Gastroesophageal sphincter (tissue), 3 donors: ENCODE results near the gene LRRC8B.

Experiments used
- CTCF ChIP-seq, 4 experiments: fragments of 200-600 bp in 2 of 4; fragments of 450-650 bp in 2 of 4; sonication (generic) in 1 of 4; IDR thresholded peaks; one replicate each; pipeline ENCODE4 v1.5.1; 2017 to 2019; ENCODE audit warnings: antibody characterized with exemption in 4 of 4, mild to moderate bottlenecking in 2 of 4, moderate library complexity in 2 of 4
- EP300 ChIP-seq: sonication (generic); formaldehyde crosslinking; IDR thresholded peaks from one replicate; pipeline ENCODE4 v1.6.1; 2017; ENCODE audit warnings: antibody characterized with exemption, mild to moderate bottlenecking
- POLR2AphosphoS5 ChIP-seq: sonication (generic); formaldehyde crosslinking; IDR thresholded peaks from one replicate; pipeline ENCODE4 v1.6.1; 2017; ENCODE audit warnings: antibody characterized with exemption

GRCh38 chr1:89536555-89537341 lies 12.1 kb downstream of the LRRC8B start:
- TF ChIP-seq POLR2AphosphoS5 (no peak), CTCF (IDR thresholded peaks at IDR 0.05) (no peak), EP300 (no peak)
